ENCODE results near the gene SH3BP5L. TPM values are rescaled to one million over a fixed set of nuclear protein-coding genes. Genes with fewer than 3 reads are reported as not detected.

SH3BP5L gene
- total and polyA plus RNA-seq, 2 experiments from 2014 or later: 6.5 to 17.2 TPM

DNA sequence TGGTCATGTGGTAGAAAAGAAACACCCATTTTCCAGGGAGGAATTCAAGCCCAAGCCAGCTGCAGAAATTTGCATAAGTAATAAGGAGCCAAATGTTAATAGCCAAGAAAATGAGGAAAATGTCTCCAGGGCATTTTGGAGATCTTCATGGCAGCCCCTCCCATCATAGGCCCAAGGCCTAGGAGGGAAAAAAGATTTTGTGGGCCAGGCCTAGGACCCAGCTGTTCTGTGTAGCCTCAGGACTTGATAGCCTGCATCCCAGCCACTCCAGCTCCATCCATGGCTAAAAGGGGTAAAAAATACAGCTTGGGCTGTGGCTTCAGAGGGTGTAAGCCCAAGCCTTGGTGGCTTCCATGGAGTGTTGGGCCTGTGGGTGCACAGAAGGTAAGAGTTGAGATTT is 48.7 kb downstream of the SH3BP5L start:
- Histone ChIP-seq H3K9me2 (replicated peaks; ENCODE audit: insufficient read depth) (no peaks in the 10 kb centered on the region), H3K4me3 (no peak overlapping the region), H3K79me2 (no peaks in the 10 kb centered on the region), H3K27me3 (no peaks in the 10 kb centered on the region), H3K9me3 (ENCODE audit: low read depth) (no peaks in the 10 kb centered on the region), H4K20me1 (ENCODE audit: insufficient read depth, poor library complexity, severe bottlenecking) (no peaks in the 10 kb centered on the region), H3K36me3 (replicated peaks; ENCODE audit: insufficient read depth, low read depth) (no peaks in the 10 kb centered on the region), H3K4me2 (no peak overlapping the region), H3K27ac (no peak overlapping the region), H3K4me1 (ENCODE audit: insufficient read depth) (no peaks in the 10 kb centered on the region), H2AFZ (no peak overlapping the region)
- TF ChIP-seq EZH2phosphoT487 (IDR thresholded peaks at IDR 0.05; ENCODE audit: low read depth, severe bottlenecking, unreplicated experiment): no peak
- TF ChIP-seq, protein P1, sequence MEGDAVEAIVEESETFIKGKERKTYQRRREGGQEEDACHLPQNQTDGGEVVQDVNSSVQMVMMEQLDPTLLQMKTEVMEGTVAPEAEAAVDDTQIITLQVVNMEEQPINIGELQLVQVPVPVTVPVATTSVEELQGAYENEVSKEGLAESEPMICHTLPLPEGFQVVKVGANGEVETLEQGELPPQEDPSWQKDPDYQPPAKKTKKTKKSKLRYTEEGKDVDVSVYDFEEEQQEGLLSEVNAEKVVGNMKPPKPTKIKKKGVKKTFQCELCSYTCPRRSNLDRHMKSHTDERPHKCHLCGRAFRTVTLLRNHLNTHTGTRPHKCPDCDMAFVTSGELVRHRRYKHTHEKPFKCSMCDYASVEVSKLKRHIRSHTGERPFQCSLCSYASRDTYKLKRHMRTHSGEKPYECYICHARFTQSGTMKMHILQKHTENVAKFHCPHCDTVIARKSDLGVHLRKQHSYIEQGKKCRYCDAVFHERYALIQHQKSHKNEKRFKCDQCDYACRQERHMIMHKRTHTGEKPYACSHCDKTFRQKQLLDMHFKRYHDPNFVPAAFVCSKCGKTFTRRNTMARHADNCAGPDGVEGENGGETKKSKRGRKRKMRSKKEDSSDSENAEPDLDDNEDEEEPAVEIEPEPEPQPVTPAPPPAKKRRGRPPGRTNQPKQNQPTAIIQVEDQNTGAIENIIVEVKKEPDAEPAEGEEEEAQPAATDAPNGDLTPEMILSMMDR (IDR thresholded peaks at IDR 0.05; ENCODE audit: poor library complexity): no peak
- no peak for TF ChIP-seq EZH2 (IDR thresholded peaks at IDR 0.05; ENCODE audit: borderline replicate concordance)
- DNase-seq (ENCODE audit: low spot score): no peak

DNA sequence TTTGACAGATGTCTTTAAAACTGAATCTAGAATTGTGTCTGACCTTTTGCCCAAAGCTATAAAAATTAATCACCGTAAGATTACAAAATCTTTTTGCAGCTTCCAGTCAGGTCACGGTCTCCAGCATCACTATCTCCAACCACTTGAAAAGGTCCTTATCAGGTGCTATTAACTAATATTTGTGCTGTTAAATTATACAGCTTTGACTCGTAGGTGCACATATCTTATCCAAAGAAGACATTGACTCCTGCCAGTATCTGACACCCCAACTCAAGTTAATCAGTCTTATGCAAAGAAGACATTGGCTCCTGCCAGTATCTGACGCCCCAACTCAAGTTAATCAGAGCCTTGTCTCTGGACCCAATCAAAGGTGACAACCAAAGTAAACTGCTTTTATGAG is 50.3 kb downstream of the SH3BP5L start:
- TF ChIP-seq, protein P1 (IDR thresholded peaks at IDR 0.05; ENCODE audit: poor library complexity): no peak
- no peak for TF ChIP-seq EZH2 (IDR thresholded peaks at IDR 0.05; ENCODE audit: borderline replicate concordance)
- no peak for TF ChIP-seq EZH2phosphoT487 (IDR thresholded peaks at IDR 0.05; ENCODE audit: low read depth, severe bottlenecking, unreplicated experiment)
- Histone ChIP-seq H3K27me3 (no peaks in the 10 kb centered on the region), H3K79me2 (no peaks in the 10 kb centered on the region), H3K4me3 (no peak overlapping the region), H3K9me2 (replicated peaks; ENCODE audit: insufficient read depth) (no peaks in the 10 kb centered on the region), H2AFZ (no peak overlapping the region), H3K27ac (no peak overlapping the region), H3K4me1 (ENCODE audit: insufficient read depth) (no peaks in the 10 kb centered on the region), H3K4me2 (no peak overlapping the region), H3K36me3 (replicated peaks; ENCODE audit: insufficient read depth, low read depth) (no peaks in the 10 kb centered on the region), H4K20me1 (ENCODE audit: insufficient read depth, poor library complexity, severe bottlenecking) (no peaks in the 10 kb centered on the region), H3K9me3 (ENCODE audit: low read depth) (no peaks in the 10 kb centered on the region)
- WGBS (ENCODE audit: low lambda C conversion rate, missing lambda C conversion rate): 67% methylated on average over 4 of the region's 4 CpGs
- DNase-seq (ENCODE audit: low spot score): no peak

Small RNA genes within 50 kb of the gene (microRNA-seq; reads per million reads assigned to microRNA genes)
- gene MIR3124: 2.2 reads per million

Small RNA genes within 50 kb of the gene (small RNA-seq; reads per million reads assigned to genes)
- gene MIR3124: not detected

Other genes with a start within 250 kb of the SH3BP5L start
- gene OR2T10, start 228.2 kb downstream of the SH3BP5L start, total RNA-seq: not detected in 2 replicates
- gene OR2T10, start 228.2 kb downstream of the SH3BP5L start, polyA plus RNA-seq: not detected in 2 replicates
- not detected in 2 replicates for gene OR2T11, start 190.8 kb downstream of the SH3BP5L start, total RNA-seq
- not detected in 2 replicates for gene OR2T11, start 190.8 kb downstream of the SH3BP5L start, polyA plus RNA-seq
- gene OR2T35, start 180.6 kb downstream of the SH3BP5L start, total RNA-seq: not detected in 2 replicates
- not detected in 2 replicates for gene OR2T35, start 180.6 kb downstream of the SH3BP5L start, polyA plus RNA-seq
- gene OR2T27, start 170.4 kb downstream of the SH3BP5L start, total RNA-seq: not detected in 2 replicates
- gene OR2T27, start 170.4 kb downstream of the SH3BP5L start, polyA plus RNA-seq: not detected in 2 replicates
- not detected in 2 replicates for gene OR14I1, start 123.1 kb downstream of the SH3BP5L start, total RNA-seq
- not detected in 2 replicates for gene OR14I1, start 123.1 kb downstream of the SH3BP5L start, polyA plus RNA-seq
- not detected in 2 replicates for gene LYPD8, start 70.2 kb downstream of the SH3BP5L start, total RNA-seq
- not detected in 2 replicates for gene LYPD8, start 70.2 kb downstream of the SH3BP5L start, polyA plus RNA-seq
- 19.0 and 23.6 TPM in 2 replicates for gene ZNF672, start 12.3 kb upstream of the SH3BP5L start, total RNA-seq
- gene ZNF672, start 12.3 kb upstream of the SH3BP5L start, polyA plus RNA-seq: 30.7 and 34.7 TPM in 2 replicates
- gene ZNF692, start 33.2 kb upstream of the SH3BP5L start, total RNA-seq: 24.2 and 42.1 TPM in 2 replicates
- 60.8 and 79.9 TPM in 2 replicates for gene ZNF692, start 33.2 kb upstream of the SH3BP5L start, polyA plus RNA-seq
- gene PGBD2, start 80.3 kb upstream of the SH3BP5L start, total RNA-seq: 5.6 and 8.0 TPM in 2 replicates
- 5.6 and 6.6 TPM in 2 replicates for gene PGBD2, start 80.3 kb upstream of the SH3BP5L start, polyA plus RNA-seq